ENCODE results near the gene CTSL.
A peak's percentile ranks its signal among the peaks of the same experiment; 100 is the strongest.

Gene CTSL

GRCh38 chr9:87682085-87682484, 43.8 kb upstream of the CTSL start:
- in situ Hi-C loops (cut with HindIII; ENCODE audit: low sequenced_read_pairs) = no loop called here
- no peak overlapping the region for H3K4me3 ChIP-seq (ENCODE audit: low read depth, low read length)
- TF ChIP-seq CTCF (IDR thresholded peaks at IDR 0.05; ENCODE audit: low read depth, low read length, missing control alignments) = no peak
- DNase-seq (ENCODE audit: low read depth) = no peak

GRCh38 chr9:87682618-87683017, 43.3 kb upstream of the CTSL start:
- no peak for TF ChIP-seq CTCF (IDR thresholded peaks at IDR 0.05; ENCODE audit: low read depth, low read length, missing control alignments)
- no peak overlapping the region for H3K4me3 ChIP-seq (ENCODE audit: low read depth, low read length)
- no peak for DNase-seq (ENCODE audit: low read depth)
- in situ Hi-C loops (cut with HindIII; ENCODE audit: low sequenced_read_pairs) = no loop called here

- peak; percentile 6 for TF ChIP-seq CTCF (IDR thresholded peaks at IDR 0.05; ENCODE audit: low read depth, low read length, missing control alignments)
- DNase-seq (ENCODE audit: low read depth) = no peak
- in situ Hi-C loops (cut with HindIII; ENCODE audit: low sequenced_read_pairs) = no loop called here
- no peak overlapping the region for H3K4me3 ChIP-seq (ENCODE audit: low read depth, low read length)
Observed at GRCh38 chr9:87683751-87684626, 41.9 kb upstream of the CTSL start.

GRCh38 chr9:87684627-87685219, 41.2 kb upstream of the CTSL start:
- in situ Hi-C loops (cut with HindIII; ENCODE audit: low sequenced_read_pairs) = no loop called here
- TF ChIP-seq CTCF (IDR thresholded peaks at IDR 0.05; ENCODE audit: low read depth, low read length, missing control alignments) = peak; percentile 71
- no peak overlapping the region for H3K4me3 ChIP-seq (ENCODE audit: low read depth, low read length)
- no peak for DNase-seq (ENCODE audit: low read depth)

- in situ Hi-C loops (cut with HindIII; ENCODE audit: low sequenced_read_pairs) = no loop called here
- no peak for DNase-seq (ENCODE audit: low read depth)
- TF ChIP-seq CTCF (IDR thresholded peaks at IDR 0.05; ENCODE audit: low read depth, low read length, missing control alignments) = no peak
- no peak overlapping the region for H3K4me3 ChIP-seq (ENCODE audit: low read depth, low read length)
Observed at GRCh38 chr9:87685441-87685840, 40.5 kb upstream of the CTSL start.

- no peak for DNase-seq (ENCODE audit: low read depth)
- in situ Hi-C loops (cut with HindIII; ENCODE audit: low sequenced_read_pairs) = no loop called here
- TF ChIP-seq CTCF (IDR thresholded peaks at IDR 0.05; ENCODE audit: low read depth, low read length, missing control alignments) = no peak
- no peak overlapping the region for H3K4me3 ChIP-seq (ENCODE audit: low read depth, low read length)
Observed at GRCh38 chr9:87685871-87686519, 39.9 kb upstream of the CTSL start.

All from astrocyte of the cerebellum (primary cell).